Measurements from ENCODE around the gene CNIH1.

GRCh38 chr14:54440037-54440436 lies 1.1 kb downstream of the CNIH1 start:
- TF ChIP-seq CTCF (IDR thresholded peaks at IDR 0.05; ENCODE audit: low read depth, low read length, poor library complexity, severe bottlenecking) (no peak), EZH2phosphoT487 (IDR thresholded peaks at IDR 0.05; ENCODE audit: borderline replicate concordance, low read length) (no peak)

All from DOHH2 (cell line).